ENCODE results near the gene DENND4A. TPM values are rescaled to one million over a fixed set of nuclear protein-coding genes. Genes with fewer than 3 reads are reported as not detected.

The DENND4A gene
- total RNA-seq (2022) (26.0 and 26.6 TPM in 2 replicates), Bru-seq, nascent RNA (percentile 83 among the genes with signal in this experiment), BruChase-seq, experiment 1, labeled RNA remaining after a 6-hour chase (percentile 85 among the genes with signal in this experiment), BruChase-seq, experiment 2, labeled RNA remaining after a 2-hour chase (percentile 89 among the genes with signal in this experiment)
- long read RNA-seq, partial matches to known transcripts: 1 of 13 reads
- long read RNA-seq, other reads (novel, unspliced or antisense): 11 of 13 reads

GRCh38 chr15:65792138-65792987 is at the start of gene DENND4A:
Gene DENND4A (minus strand): TSS chr15:65792293. CDS start chr15:65756450, 35,843 bp downstream.
- intact Hi-C loops (cut with micrococcal nuclease; ENCODE audit: unreplicated experiment): no loop called here
- CTCF ChIA-PET: interaction anchor here (0.6 to 1.6 kb wide), 5 partner anchors 26 to 80 kb away, joined by 5 to 8 read pairs (median 5); no protein-coding TSS in a partner anchor
- no peaks in the 10 kb centered on the region for H3K27me3 Mint-ChIP-seq (ENCODE audit: unreplicated experiment)
- H3K4me3 Mint-ChIP-seq (ENCODE audit: low read depth, unreplicated experiment): peak within 1 kb of the TSS; percentile 90
- H3K9me3 Mint-ChIP-seq (ENCODE audit: low read depth, unreplicated experiment): no peaks in the 10 kb centered on the region
- peak within 1 kb of the TSS; percentile 95 for H3K27ac Mint-ChIP-seq (ENCODE audit: unreplicated experiment)
- H3K36me3 Mint-ChIP-seq (ENCODE audit: insufficient read depth, unreplicated experiment): peaks cover 25% of the 10 kb centered on the region
- peak; percentile 98 for DNase-seq
- BruUV-seq (replicated peaks): TSS peak; percentile 97
- peaks cover 36% of the 10 kb centered on the region for H3K4me1 Mint-ChIP-seq (ENCODE audit: low read depth, unreplicated experiment)
- no peak for TF ChIP-seq CTCF (IDR thresholded peaks at IDR 0.05; ENCODE audit: unreplicated experiment)

GRCh38 chr15:65841121-65841930 is 49.2 kb upstream of the DENND4A start:
- DNase-seq: no peak
- H3K36me3 Mint-ChIP-seq (ENCODE audit: insufficient read depth, unreplicated experiment): no peaks in the 10 kb centered on the region
- BruUV-seq (replicated peaks): no TSS peak
- H3K9me3 Mint-ChIP-seq (ENCODE audit: low read depth, unreplicated experiment): no peaks in the 10 kb centered on the region
- peaks cover 8% of the 10 kb centered on the region for H3K4me1 Mint-ChIP-seq (ENCODE audit: low read depth, unreplicated experiment)
- H3K27me3 Mint-ChIP-seq (ENCODE audit: unreplicated experiment): no peaks in the 10 kb centered on the region
- intact Hi-C loops (cut with micrococcal nuclease; ENCODE audit: unreplicated experiment): no loop called here
- CTCF ChIA-PET: interaction anchor here (1.2 kb wide), 1 partner anchor 27 kb away, joined by 3 read pairs; the partner anchor contains the start of gene RAB11A
- TF ChIP-seq CTCF (IDR thresholded peaks at IDR 0.05; ENCODE audit: unreplicated experiment): no peak
- H3K27ac Mint-ChIP-seq (ENCODE audit: unreplicated experiment): no peak overlapping the region
- no peak overlapping the region for H3K4me3 Mint-ChIP-seq (ENCODE audit: low read depth, unreplicated experiment)

- no TSS peak for BruUV-seq (replicated peaks)
- TF ChIP-seq CTCF (IDR thresholded peaks at IDR 0.05; ENCODE audit: unreplicated experiment): no peak
- Mint-ChIP-seq H3K9me3 (ENCODE audit: low read depth, unreplicated experiment) (no peaks in the 10 kb centered on the region), H3K4me3 (ENCODE audit: low read depth, unreplicated experiment) (no peak overlapping the region), H3K27ac (ENCODE audit: unreplicated experiment) (no peak overlapping the region), H3K4me1 (ENCODE audit: low read depth, unreplicated experiment) (peaks cover 8% of the 10 kb centered on the region), H3K27me3 (ENCODE audit: unreplicated experiment) (no peaks in the 10 kb centered on the region), H3K36me3 (ENCODE audit: insufficient read depth, unreplicated experiment) (no peaks in the 10 kb centered on the region)
- DNase-seq: no peak
- CTCF ChIA-PET: no interaction called here
- intact Hi-C loops (cut with micrococcal nuclease; ENCODE audit: unreplicated experiment): no loop called here
Measured at GRCh38 chr15:65839985-65840384, 47.9 kb upstream of the DENND4A start.

- Mint-ChIP-seq H3K27me3 (ENCODE audit: unreplicated experiment) (no peaks in the 10 kb centered on the region), H3K4me3 (ENCODE audit: low read depth, unreplicated experiment) (no peak overlapping the region), H3K4me1 (ENCODE audit: low read depth, unreplicated experiment) (peaks cover 8% of the 10 kb centered on the region), H3K27ac (ENCODE audit: unreplicated experiment) (no peak overlapping the region), H3K9me3 (ENCODE audit: low read depth, unreplicated experiment) (no peaks in the 10 kb centered on the region), H3K36me3 (ENCODE audit: insufficient read depth, unreplicated experiment) (no peaks in the 10 kb centered on the region)
- no TSS peak for BruUV-seq (replicated peaks)
- no peak for TF ChIP-seq CTCF (IDR thresholded peaks at IDR 0.05; ENCODE audit: unreplicated experiment)
- intact Hi-C loops (cut with micrococcal nuclease; ENCODE audit: unreplicated experiment): no loop called here
- DNase-seq: no peak
- CTCF ChIA-PET: no interaction called here
Measured at GRCh38 chr15:65839354-65839901, 47.3 kb upstream of the DENND4A start.
